Measurements from ENCODE around the gene SGK2.

The SGK2 gene

DNA sequence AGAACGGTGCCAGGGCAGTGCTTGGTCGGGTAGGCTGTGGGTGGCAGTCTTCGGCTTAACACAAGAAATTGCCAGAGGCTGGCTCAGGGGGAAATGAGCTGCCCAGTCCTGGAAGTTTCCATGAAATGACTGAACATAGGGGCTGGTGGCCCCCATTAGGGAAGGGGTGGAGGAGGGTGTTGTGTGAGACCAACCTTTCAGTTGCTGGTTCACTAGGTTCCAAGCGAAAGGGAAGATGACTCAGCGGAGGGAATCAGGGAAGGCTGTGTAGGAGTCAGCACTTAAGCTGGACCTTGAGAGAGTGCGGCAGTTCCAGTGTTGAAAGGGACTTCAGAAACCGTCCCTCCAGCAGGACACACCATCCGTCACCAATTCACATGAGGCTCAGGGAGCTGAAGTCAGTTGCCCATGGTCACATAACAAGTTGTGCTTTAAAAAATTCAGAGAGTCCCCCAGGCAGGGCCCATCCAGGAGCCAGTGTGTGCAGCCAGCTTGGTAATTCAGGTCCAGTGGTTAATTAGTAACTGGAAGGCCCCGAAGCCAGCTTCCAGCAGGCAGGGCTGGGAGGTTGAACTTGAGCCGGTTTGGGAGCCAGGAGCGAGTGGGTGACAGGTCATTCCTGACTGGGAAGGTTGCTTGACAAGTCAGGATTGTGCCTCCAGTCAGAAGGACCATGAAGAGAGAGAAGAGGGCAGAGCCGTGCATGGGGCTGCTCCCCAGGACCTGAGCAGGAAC is at the start of gene SGK2:
Gene SGK2 (plus strand): TSS at position 616 of the 735 bp plus-strand sequence. CDS start 7,469 bp downstream, outside the sequence.
- DNase-seq, result no peak

DNA sequence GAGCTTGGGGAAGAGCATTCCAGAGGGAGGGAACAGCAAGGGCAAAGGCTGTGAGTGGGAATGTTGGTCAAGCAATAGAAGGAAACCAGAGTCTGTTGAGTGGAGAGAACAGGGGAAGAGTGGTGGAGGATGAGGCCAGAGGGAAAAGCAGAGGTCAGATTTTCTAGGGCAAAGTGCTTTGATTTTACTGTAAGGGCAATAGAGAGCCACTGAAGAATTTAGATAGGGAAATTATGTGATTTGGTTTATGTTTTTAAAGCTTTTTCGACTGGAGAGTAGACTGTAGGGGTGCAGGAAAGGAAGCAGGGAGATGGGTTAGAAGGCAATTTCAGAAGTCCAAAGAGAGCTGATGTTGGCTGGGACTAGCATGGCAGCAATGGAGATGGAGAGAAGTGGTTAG is 46.9 kb upstream of the SGK2 start:
- DNase-seq, result no peak

DNA sequence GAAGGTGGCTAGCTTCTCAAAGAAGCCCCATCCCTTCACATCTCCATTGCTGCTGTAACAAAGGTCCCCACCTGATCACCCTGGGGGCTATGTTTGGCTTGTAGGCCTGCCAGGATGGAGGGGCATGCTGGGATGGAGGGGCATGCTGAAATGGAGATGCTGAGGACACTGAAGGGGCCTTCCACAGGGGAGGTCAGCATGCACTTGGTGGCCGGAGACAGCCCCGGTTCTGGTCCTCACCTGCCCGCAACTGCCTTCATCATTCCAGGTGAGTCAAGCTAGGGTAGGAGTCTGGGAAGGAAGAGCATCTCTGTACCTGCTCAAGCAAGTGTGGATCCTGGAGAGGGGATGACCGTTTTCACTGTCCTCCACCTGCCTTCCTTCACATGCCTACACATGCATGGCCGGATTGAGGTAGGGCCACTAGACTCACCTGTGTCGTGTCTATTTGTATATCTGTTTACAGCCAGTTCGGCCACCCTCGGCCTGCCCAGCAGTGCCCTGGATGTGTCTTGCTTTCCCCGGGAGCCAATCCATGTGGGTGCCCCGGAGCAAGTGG is 45.4 kb upstream of the SGK2 start:
- DNase-seq, result no peak

DNA sequence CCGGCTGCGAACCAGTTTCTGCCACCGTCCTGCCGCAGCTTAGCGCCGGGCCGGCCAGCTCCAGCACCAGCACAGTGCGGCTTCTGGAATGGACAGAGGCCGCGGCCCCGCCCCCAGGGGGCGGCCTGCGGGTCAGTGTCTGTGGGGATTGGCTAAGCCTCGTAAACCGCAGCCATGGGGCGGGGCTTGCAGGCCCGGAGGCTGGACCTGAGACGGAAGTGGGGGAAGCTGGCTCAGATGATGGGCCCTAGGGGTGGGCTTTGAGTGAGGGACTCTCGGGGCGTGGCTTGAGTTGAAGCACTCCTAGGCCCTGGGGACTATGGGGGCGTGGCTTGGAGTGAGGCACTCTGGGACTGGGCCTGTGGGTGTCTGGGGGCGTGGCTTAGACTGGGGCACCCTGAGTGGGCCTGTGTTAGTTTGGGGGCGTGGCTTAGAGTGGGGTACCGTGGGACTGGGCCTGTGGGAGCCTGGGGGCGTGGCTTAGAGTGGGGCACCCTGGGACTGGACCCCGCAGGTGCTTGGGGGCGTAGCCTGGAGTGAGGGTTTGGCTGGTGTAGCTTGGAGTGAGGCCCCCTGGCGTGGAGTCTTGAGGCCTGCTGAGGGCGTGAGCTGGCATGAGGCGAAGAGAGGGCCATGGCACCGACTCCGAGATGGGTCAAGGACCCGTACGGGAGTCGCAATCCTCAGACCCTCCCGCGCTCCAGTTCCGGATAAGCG is 44.7 kb upstream of the SGK2 start:
- peak; percentile 90 for DNase-seq

DNA sequence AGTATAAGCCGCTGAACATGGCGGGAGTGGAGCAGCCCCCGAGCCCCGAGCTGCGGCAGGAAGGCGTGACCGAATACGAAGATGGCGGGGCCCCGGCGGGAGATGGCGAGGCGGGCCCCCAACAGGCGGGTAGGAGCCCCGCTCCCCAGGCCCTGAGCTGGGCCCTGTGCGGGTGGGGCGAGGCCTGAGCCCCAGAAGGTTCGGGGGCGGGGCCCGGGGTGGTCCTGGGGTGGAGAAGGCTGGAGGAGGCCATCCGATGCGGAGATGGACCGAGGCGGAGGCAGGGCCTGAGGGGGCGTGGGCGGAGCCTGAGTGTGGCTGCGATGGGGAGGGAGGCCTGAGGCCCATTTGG is 44.2 kb upstream of the SGK2 start:
- no peak for DNase-seq

DNA sequence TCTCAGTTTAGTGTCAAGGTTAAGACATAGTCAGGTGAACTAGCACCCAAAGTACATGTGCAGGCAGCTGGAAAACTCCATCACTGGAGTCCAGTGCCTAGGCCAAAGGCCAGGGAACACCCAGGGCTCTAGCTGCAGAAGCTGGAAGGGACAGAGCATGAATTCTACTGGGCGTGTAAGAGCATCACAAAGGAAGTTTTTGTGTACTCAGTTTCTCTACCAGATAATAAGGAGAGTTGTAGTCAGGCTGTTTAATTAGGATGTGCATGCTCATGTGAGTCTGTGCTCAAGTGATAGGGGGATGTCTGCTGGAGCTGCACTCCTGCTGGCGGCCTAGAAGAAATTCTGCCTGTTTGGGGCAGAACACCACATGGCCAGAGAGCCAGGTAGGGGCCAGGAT is 43.2 kb upstream of the SGK2 start:
- DNase-seq, result no peak

DNA sequence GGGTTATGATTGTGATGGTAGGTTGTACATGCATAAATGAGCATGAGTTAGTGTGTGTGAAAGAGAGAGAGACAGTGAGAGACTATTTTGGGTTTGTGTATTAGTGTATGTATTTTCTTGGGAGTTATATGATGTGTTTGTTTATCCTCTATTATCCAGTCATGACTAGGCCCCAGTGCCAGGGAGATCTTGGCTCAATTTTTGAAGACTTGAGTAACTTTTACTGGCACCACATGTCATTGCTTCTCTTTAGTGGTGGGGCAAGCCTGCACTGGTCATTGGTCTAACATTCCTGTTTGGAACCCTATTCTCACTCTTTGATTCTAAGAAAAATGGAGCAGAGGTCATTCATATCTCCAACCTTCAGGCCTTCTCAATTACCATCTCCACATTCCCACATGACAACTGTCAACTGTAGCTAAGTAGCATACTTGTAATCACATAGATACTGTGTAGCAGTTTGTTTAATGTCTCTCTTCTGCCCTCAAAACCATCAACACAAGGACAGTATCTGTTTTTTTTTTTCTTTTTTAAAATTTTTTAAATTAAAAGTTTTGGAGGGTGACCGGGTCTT is 42.5 kb upstream of the SGK2 start:
- no peak for DNase-seq

DNA sequence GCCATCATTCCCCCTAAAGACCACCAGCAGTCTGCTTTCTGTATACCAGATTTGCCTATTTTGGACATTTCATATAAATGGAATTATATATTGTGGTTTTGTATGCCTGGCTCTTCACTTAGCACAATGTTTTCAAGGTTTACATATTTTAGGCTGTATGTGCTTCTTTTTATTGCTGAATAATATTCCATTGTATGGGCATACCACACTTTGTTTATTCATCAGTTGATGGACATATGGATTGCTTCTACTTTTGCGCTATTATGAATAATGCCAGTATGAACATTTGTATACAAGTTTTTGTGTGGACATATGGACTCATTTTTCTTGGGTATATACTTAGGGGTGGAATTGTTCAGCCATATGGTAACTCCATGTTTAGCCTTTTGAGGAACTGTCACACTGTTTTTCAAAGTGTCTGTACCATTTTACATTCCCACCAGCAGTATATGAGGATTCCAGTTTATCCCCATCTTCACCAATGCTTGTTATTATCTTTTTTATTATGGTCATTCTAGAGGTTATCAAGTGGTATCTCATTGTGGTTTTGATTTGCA is 38.7 kb upstream of the SGK2 start:
- no peak for DNase-seq

DNA sequence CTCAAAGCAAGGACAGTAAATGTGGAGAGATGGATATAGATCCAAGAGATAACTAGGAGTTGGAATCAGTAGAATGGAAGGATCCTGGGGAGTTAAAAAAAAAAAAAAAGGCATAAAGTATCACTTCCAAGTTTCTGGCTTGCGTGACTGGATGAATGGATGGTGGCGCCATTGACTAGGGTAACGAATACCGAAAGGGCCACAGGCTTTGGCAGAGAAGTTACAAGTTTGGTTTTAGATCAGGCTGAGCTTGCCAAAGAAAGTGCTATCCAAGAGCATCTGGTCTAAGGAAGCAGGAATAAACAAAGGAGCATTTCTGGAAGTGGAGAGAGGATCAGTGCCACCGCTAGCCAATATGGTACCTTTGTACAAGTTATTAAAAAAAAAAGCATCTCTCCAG is 33.8 kb upstream of the SGK2 start:
- DNase-seq, result no peak

DNA sequence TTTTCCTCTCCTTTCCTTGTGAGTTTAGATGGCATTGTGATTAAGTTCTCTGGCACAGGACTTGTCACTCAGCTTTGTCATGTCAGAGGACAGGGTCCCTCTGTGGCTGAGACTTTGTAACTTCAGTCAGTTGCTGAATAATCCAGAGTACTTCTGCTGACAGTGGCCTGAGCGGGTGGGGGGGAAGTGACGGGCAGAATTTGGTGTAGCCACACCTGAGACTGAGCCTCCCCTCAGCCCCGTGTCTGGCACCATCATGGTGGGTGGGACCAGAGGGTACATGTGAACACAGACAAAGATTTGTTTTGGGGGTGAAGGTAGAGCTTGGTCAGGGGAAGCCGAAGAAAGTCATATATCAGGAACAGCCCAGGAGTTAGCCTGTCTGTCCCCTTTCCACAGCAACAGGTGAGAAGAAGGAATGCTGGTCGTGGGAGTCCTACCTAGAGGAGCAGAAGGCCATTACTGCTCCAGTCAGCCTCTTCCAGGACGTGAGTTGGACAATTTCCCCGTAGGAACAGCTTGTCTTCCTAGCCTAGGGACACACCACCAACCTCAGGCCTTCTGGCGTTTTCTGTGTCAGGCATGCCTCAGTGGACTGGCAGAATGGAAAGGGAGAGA is 30.5 kb upstream of the SGK2 start:
- no peak for DNase-seq

DNA sequence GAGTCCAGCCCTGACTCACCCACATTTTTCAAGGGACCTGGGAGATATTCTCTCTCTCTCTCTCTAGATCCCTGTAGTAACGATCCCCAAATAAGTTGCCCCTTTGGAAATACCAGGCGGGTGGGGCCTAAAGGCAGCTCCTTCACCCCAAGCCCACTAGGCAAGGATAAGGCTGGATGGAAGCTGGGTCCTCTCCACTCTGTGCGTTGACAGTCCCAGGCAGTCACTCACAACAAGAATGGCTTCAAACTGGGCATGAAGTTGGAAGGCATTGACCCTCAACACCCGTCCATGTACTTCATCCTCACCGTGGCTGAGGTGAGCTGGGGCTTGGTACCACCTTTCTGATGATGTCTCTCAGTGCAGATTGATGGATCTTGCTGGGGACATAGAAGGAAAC is 29.8 kb upstream of the SGK2 start:
- no peak for DNase-seq

DNA sequence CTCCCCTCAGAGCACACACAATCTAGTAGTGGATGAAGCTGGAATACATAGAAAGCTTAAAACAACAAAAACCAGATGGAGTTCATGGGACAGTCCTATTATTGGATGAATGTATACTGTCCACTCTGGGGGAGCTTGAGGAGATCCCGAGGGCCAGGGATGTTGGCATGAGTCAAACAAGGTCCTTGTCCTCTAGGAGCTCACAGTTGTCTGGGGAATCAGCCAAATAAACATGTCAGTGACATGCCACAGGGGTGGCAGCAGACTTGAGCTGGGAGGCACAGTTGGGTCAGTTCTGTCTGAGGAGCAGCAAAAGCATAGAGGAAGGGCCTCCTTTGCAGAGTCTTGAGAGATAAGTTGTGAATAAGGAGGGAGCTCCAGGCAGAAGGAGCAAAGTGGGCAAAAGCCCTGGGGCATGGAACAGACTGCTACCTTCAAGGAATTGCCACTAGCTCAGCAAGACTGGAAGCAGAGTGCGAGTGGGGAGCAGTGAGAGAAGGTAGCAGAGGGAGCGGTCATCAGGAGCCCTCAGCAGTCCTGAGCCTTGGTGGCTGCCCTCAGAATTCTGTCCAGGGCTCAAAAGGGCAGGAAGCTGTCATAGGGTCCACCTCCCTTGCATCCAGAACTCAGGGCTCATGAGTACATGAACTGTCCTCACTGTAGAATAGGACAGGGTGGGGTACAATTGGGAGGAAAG is 29.2 kb upstream of the SGK2 start:
- no peak for DNase-seq

DNA sequence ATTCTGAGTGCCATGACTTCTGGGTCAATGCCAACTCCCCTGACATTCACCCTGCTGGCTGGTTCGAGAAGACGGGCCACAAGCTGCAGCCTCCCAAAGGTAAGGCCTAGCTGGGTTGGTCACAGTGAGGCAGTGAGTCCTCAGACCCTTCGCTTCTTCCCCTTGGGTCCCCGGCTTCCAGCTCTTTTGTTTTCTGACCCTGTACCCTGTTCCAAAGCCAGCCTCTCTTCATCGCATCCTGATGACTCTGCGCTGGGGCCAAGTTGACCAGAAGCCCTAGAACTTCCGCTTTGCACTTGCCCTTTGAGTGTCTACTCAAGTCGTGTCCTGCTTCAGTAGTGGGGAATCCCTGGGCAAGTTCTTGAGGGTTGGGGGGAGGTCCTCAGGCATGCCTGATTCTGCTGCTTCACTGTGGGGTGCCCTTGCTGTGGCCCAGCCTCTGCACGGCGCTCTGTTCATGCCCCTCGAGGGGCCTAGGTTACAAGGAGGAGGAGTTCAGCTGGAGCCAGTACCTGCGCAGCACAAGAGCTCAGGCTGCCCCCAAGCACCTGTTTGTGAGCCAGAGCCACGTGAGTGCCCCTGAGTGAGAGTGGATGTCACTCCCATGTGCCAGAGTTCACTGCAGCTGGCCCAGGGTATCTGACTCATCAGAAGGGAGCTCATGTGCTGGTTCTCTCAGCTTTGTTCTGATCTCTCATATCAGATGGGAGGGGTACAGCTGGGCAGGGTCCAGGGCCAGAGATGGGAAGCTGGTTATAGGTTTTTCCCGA is 28.3 kb upstream of the SGK2 start:
- DNase-seq, result no peak

DNA sequence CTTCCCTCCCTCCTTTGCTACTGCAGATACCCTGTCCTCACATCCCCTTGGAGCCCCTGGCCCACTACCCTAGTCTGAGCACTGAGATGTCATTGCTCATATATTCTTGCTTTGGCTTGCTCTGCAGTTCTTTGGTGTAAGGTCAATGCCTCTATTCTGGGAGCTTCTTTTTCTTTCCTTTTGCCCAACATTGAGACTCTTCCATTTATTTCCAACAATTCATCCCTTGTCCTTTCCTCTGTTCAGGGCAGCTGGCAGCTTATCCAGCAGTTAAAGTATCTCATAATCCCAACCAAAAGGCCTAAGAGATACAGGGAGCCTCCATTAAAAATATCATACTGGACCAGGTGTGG is 27.8 kb upstream of the SGK2 start:
- DNase-seq, result no peak

DNA sequence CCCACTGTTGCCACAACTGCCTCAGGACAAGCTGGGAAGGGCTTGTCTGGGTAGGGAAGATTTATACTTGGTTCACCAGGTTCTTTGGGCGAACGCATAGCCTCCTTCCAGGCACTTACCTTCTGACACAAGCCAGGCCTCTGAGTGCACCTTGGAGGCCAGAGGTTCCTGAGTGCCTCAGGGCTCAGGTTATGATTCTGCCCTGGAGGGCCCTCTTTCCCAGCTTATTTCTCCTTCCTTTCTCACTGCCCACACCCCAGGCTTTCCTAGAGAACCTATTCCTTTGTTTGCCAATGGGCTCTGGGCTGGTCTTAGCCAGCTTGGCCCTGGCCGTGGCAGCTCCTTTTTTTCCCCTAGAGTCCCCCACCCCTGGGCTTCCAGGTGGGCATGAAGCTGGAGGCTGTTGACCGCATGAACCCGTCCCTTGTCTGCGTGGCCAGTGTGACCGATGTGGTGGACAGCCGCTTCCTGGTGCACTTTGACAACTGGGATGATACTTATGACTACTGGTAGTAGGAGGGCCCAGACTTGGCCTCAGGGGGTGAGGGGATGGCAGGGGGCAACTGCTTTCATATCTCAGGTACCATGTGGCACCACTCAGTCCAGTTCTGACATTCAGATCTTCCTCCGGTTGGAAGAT is 26.3 kb upstream of the SGK2 start:
- no peak for DNase-seq

DNA sequence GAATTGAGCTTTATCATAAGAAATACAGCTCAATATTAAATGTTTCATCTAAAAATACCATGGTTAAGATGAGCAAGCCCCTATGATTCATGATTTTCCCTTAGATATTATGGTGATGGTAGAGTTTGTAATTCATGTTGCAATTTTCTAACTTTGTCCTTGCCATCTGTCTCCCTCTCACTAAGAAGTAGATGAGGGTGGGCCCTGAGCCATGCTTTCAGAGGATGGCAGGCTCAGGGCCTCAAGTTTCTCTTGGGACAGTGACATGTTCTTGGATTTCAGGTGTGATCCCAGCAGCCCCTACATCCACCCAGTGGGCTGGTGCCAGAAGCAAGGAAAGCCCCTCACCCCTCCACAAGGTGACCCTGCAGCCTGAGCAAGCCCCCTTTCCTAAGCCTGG is 25.8 kb upstream of the SGK2 start:
- no peak for DNase-seq

DNA sequence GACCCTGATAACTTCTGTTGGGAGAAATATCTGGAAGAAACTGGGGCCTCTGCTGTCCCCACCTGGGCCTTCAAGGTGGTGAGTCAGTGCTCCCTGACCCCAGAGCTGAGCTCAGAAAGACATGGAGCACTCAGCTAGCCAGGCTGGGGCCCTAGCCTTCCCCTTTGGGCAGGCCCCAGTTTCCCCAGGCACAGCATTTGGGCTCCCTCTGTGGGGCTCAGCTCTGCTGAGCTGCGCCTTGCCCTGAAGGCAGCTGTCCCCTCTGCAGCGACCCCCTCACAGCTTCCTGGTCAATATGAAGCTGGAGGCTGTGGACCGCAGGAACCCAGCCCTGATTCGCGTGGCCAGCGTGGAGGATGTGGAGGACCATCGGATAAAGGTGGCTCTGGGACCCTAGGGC is 24.8 kb upstream of the SGK2 start:
- DNase-seq, result no peak

DNA sequence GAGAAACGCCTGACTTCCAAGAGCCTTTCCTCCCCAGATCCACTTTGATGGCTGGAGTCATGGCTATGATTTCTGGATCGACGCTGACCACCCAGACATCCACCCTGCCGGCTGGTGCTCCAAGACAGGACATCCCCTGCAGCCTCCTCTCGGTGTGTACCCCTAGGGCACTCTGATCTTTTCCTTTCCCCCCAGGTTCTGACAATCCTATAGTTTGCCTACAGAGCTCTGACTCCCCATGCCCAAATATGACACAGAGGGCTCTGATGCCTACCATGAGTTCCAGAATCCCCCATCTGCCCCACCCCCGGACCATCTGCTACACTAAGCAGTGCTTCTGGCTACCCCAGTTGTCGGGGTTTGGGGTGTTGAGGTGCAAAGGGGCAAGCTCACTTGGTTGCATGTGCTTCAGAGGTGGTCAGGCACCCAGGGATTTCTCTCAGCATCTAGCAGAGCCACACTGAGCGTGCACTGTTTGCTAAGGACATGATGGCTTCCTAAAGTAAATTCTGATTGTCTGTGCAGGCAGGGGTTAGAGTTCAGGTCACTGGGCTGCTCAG is 24.0 kb upstream of the SGK2 start:
- no peak for DNase-seq

DNA sequence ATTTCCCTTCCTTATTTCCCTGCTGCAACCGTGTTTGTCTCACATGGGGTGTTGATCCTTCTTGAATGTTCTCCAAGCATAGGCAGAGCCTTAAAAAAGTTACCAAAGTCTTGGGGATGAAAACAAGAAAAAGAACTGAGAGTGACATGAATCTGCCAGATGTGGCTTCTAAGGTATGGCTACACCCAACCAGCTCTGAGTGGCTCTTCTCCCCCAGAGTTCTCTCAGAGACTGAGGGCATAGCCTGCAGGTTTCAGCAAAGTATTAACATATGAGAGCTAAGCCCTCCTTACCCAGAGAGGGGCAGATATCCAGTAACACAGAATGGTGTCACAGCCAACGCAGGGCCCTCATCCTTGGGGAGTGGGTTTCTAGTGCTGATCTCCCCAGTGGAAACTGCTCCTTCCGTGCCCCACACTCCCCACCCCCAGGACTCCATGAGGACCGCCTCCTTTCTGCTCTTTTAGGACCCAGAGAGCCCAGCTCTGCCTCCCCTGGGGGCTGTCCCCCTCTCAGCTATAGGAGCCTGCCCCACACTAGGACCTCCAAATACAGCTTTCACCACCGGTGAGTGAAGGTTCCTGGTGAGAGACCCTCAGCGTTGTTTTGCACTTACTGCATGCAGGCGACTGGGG is 23.3 kb upstream of the SGK2 start:
- no peak for DNase-seq

DNA sequence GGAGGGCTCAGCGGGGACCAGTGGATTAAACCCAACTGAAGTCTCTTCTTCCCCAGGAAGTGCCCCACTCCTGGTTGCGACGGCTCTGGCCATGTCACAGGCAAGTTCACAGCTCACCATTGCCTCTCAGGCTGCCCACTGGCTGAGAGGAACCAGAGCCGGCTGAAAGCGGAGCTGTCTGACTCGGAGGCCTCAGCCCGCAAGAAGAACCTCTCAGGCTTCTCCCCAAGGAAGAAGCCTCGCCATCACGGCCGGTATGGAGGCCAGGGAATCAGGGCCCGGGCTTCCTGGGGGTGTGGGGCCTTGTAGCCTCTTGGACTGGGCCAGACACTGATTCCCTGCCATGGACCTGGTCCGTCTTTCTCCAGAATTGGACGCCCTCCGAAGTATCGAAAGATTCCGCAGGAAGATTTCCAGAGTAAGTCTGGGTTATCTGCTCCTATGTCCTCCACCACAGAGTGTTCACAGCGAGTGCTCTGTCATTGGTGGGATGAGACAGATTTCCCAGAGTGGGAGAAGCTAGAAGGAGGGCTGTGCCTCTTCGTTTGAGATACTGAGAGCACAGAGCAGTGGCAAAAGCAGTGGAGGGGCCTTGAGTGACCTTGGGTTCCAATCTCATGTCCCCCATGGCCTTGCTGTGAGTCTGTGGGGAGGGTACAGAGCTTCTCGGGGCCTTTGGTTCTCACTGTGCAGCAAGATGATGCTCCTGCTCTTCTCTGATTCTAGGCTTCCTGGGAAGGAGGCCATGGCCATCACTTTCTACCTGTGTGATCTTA is 22.6 kb upstream of the SGK2 start:
- no peak for DNase-seq

All from stimulated activated CD4-positive, alpha-beta T cell treated with anti-CD3 and anti-CD28 coated beads, Interleukin-4, amount 100 ng/mL, for 1 hour (primary cell).